Memory B cell (primary cell): ENCODE results near the gene ZNRF3.
A peak's percentile ranks its signal among the peaks of the same experiment; 100 is the strongest.
"Not testable (repeated sequence)": the region's sequence is repeated elsewhere in the genome, so short reads cannot be mapped to it uniquely, and the experiment has no call there.

ENCODE experiments used
- ATAC-seq: fragments of 150-1000 bp; cut with Tn5 transposase; 2 replicates; pipeline ENCODE4 v1.10.0; 2021; ENCODE audit warnings: low read depth, mild to moderate bottlenecking, moderate library complexity
- DNase-seq, 2 donors: peaks; one replicate each; pipeline ENCODE4 v3.0.0; 2022; ENCODE audit warnings: low spot score in 2 of 2
- H3K27ac Mint-ChIP-seq: one replicate; pipeline ENCODE4 v1.8.0; 2022; ENCODE audit warnings: mild to moderate bottlenecking, moderate library complexity, mixed read lengths
- H3K27me3 Mint-ChIP-seq: one replicate; pipeline ENCODE4 v1.8.0; 2022; ENCODE audit warnings: mixed read lengths
- H3K36me3 Mint-ChIP-seq: one replicate; pipeline ENCODE4 v1.8.0; 2022; ENCODE audit warnings: mild to moderate bottlenecking, mixed read lengths
- H3K4me1 Mint-ChIP-seq: one replicate; pipeline ENCODE4 v1.8.0; 2022; ENCODE audit warnings: mixed read lengths
- H3K4me3 Mint-ChIP-seq: one replicate; pipeline ENCODE4 v1.8.0; 2022; ENCODE audit warnings: mild to moderate bottlenecking, moderate library complexity, mixed read lengths
- H3K9me3 Mint-ChIP-seq: one replicate; pipeline ENCODE4 v1.8.0; 2022; ENCODE audit warnings: mixed read lengths

Gene ZNRF3

GRCh38 chr22:28992565-28993356 lies 109.4 kb downstream of the ZNRF3 start:
- Mint-ChIP-seq H3K27ac (no peak overlapping the region), H3K36me3 (peaks cover 1% of the 10 kb centered on the region), H3K9me3 (no peaks in the 10 kb centered on the region), H3K27me3 (peaks cover 1% of the 10 kb centered on the region), H3K4me1 (no peaks in the 10 kb centered on the region), H3K4me3 (no peak overlapping the region)
- DNase-seq (no peak), ATAC-seq (no peak)

GRCh38 chr22:28994522-28994921 lies 111.2 kb downstream of the ZNRF3 start:
- ATAC-seq: no peak
- Mint-ChIP-seq H3K27ac (no peak overlapping the region), H3K36me3 (peaks cover 1% of the 10 kb centered on the region), H3K4me3 (no peak overlapping the region), H3K9me3 (no peaks in the 10 kb centered on the region), H3K27me3 (peaks cover 1% of the 10 kb centered on the region), H3K4me1 (no peaks in the 10 kb centered on the region)
- no peak for DNase-seq

GRCh38 chr22:28995551-28995950 lies 112.2 kb downstream of the ZNRF3 start:
- Mint-ChIP-seq H3K27me3 (peaks cover 1% of the 10 kb centered on the region), H3K4me1 (no peaks in the 10 kb centered on the region), H3K9me3 (peaks cover 1% of the 10 kb centered on the region), H3K27ac (no peak overlapping the region), H3K36me3 (peaks cover 3% of the 10 kb centered on the region), H3K4me3 (no peak overlapping the region)
- ATAC-seq (no peak), DNase-seq (no peak)

- ATAC-seq: no peak
- Mint-ChIP-seq H3K9me3 (peaks cover 2% of the 10 kb centered on the region), H3K4me3 (no peak overlapping the region)
These were observed 114.0 kb downstream of the ZNRF3 start for GRCh38 chr22:28997342-28997741.

GRCh38 chr22:28998681-28999080 lies 115.3 kb downstream of the ZNRF3 start:
- ATAC-seq (no peak), DNase-seq (no peak)
- H3K36me3 Mint-ChIP-seq: peaks cover 2% of the 10 kb centered on the region
- H3K9me3 Mint-ChIP-seq: peaks cover 2% of the 10 kb centered on the region
- H3K27ac Mint-ChIP-seq: no peak overlapping the region
- H3K27me3 Mint-ChIP-seq: no peaks in the 10 kb centered on the region
- H3K4me3 Mint-ChIP-seq: no peak overlapping the region
- no peaks in the 10 kb centered on the region for H3K4me1 Mint-ChIP-seq

More at GRCh38 chr22:28997342-28997741, 114.0 kb downstream of the ZNRF3 start:
- Mint-ChIP-seq H3K36me3 (peaks cover 3% of the 10 kb centered on the region), H3K27ac (no peak overlapping the region), H3K4me1 (no peaks in the 10 kb centered on the region), H3K27me3 (peaks cover 1% of the 10 kb centered on the region)
- DNase-seq: no peak

GRCh38 chr22:28999510-28999909 lies 116.1 kb downstream of the ZNRF3 start:
- ATAC-seq: peak; percentile 6
- peaks cover 2% of the 10 kb centered on the region for H3K36me3 Mint-ChIP-seq
- H3K4me1 Mint-ChIP-seq: no peaks in the 10 kb centered on the region
- no peak overlapping the region for H3K27ac Mint-ChIP-seq
- H3K9me3 Mint-ChIP-seq: peaks cover 2% of the 10 kb centered on the region
- no peak overlapping the region for H3K4me3 Mint-ChIP-seq
- no peaks in the 10 kb centered on the region for H3K27me3 Mint-ChIP-seq
- no peak for DNase-seq

- Mint-ChIP-seq H3K4me3 (no peak overlapping the region), H3K9me3 (peaks cover 2% of the 10 kb centered on the region), H3K27ac (no peak overlapping the region), H3K36me3 (peaks cover 2% of the 10 kb centered on the region), H3K27me3 (peaks cover 2% of the 10 kb centered on the region), H3K4me1 (no peaks in the 10 kb centered on the region)
- ATAC-seq (no peak), DNase-seq (no peak)
These were observed 116.7 kb downstream of the ZNRF3 start for GRCh38 chr22:28999919-29000556.

- no peak overlapping the region for H3K27ac Mint-ChIP-seq
- H3K9me3 Mint-ChIP-seq: peaks cover 2% of the 10 kb centered on the region
- DNase-seq (no peak), ATAC-seq (no peak)
- no peaks in the 10 kb centered on the region for H3K4me1 Mint-ChIP-seq
- no peak overlapping the region for H3K4me3 Mint-ChIP-seq
- H3K36me3 Mint-ChIP-seq: peaks cover 2% of the 10 kb centered on the region
- H3K27me3 Mint-ChIP-seq: peaks cover 5% of the 10 kb centered on the region
These were observed 117.3 kb downstream of the ZNRF3 start for GRCh38 chr22:29000641-29001040.

GRCh38 chr22:29002603-29003002 lies 119.2 kb downstream of the ZNRF3 start:
- no peak overlapping the region for H3K27ac Mint-ChIP-seq
- DNase-seq (no peak), ATAC-seq (no peak)
- no peaks in the 10 kb centered on the region for H3K4me1 Mint-ChIP-seq
- H3K27me3 Mint-ChIP-seq: peaks cover 10% of the 10 kb centered on the region
- peaks cover 2% of the 10 kb centered on the region for H3K9me3 Mint-ChIP-seq
- H3K4me3 Mint-ChIP-seq: no peak overlapping the region
- peaks cover 2% of the 10 kb centered on the region for H3K36me3 Mint-ChIP-seq

- peaks cover 2% of the 10 kb centered on the region for H3K9me3 Mint-ChIP-seq
- H3K36me3 Mint-ChIP-seq: peaks cover 2% of the 10 kb centered on the region
- no peak for ATAC-seq
- no peak for DNase-seq
- H3K4me1 Mint-ChIP-seq: no peaks in the 10 kb centered on the region
- H3K27me3 Mint-ChIP-seq: peaks cover 12% of the 10 kb centered on the region
- no peak overlapping the region for H3K27ac Mint-ChIP-seq
- no peak overlapping the region for H3K4me3 Mint-ChIP-seq
These were observed 120.2 kb downstream of the ZNRF3 start for GRCh38 chr22:29003552-29003951.

GRCh38 chr22:29003975-29004646 lies 120.7 kb downstream of the ZNRF3 start:
- H3K4me1 Mint-ChIP-seq: no peaks in the 10 kb centered on the region
- H3K27me3 Mint-ChIP-seq: peaks cover 12% of the 10 kb centered on the region
- H3K36me3 Mint-ChIP-seq: peaks cover 2% of the 10 kb centered on the region
- H3K4me3 Mint-ChIP-seq: no peak overlapping the region
- ATAC-seq: no peak
- H3K27ac Mint-ChIP-seq: no peak overlapping the region
- DNase-seq: no peak
- peaks cover 2% of the 10 kb centered on the region for H3K9me3 Mint-ChIP-seq

GRCh38 chr22:29004647-29005371 lies 121.4 kb downstream of the ZNRF3 start:
- H3K9me3 Mint-ChIP-seq: peaks cover 2% of the 10 kb centered on the region
- peaks cover 12% of the 10 kb centered on the region for H3K27me3 Mint-ChIP-seq
- H3K4me1 Mint-ChIP-seq: no peaks in the 10 kb centered on the region
- DNase-seq (no peak), ATAC-seq (no peak)
- no peak overlapping the region for H3K27ac Mint-ChIP-seq
- H3K4me3 Mint-ChIP-seq: no peak overlapping the region
- peaks cover 2% of the 10 kb centered on the region for H3K36me3 Mint-ChIP-seq

GRCh38 chr22:29005754-29006153 lies 122.4 kb downstream of the ZNRF3 start:
- H3K27ac Mint-ChIP-seq, H3K4me1 Mint-ChIP-seq, ATAC-seq, H3K36me3 Mint-ChIP-seq, H3K9me3 Mint-ChIP-seq, H3K4me3 Mint-ChIP-seq, DNase-seq: not testable (repeated sequence)
- peaks cover 14% of the 10 kb centered on the region for H3K27me3 Mint-ChIP-seq

- H3K27me3 Mint-ChIP-seq: peaks cover 18% of the 10 kb centered on the region
- DNase-seq (no peak), ATAC-seq (no peak)
- H3K36me3 Mint-ChIP-seq: peaks cover 2% of the 10 kb centered on the region
- no peaks in the 10 kb centered on the region for H3K9me3 Mint-ChIP-seq
- no peak overlapping the region for H3K4me3 Mint-ChIP-seq
- H3K4me1 Mint-ChIP-seq: no peaks in the 10 kb centered on the region
- H3K27ac Mint-ChIP-seq: no peak overlapping the region
These were observed 123.0 kb downstream of the ZNRF3 start for GRCh38 chr22:29006346-29006745.
